ENCODE measurements around the gene MFAP3.

The MFAP3 gene

DNA sequence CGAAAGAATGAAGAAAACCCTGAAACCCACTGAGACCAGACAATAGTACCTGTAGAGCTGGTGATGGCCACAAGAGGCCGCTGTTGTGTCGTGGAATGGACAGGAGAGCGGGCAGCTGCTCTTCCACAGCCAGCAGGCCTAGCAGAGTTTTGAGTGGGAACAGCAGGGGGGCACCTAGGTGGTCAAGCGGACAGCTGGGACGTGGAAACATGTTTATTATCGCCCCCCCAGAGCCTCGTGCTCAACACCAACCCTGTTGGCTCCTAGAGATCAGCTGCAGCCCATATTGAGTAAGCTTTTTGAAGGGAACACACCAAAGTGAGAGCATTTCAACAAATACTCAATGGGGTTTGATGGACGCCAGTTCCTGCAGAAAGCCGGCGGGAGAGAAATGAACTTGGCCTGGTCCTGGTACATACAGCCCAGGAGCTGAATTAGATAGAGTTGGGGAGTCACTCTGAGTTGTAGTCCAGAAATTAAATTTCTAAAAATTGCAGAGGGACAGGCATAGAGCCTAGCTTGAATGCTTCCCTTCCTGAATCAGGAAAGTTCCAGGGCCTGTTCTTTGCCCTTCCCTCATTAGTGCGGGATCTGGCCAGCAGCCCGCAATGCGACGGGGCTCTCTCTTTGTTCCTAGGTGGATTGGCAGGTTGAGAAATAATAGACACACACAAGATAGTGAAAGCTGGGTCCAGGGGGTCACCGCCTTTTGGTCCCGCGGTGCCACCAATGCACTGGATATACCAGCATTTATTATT, 33.8 kb downstream of the MFAP3 start:
- ATAC-seq, result peak; percentile 100
- no peak for TF ChIP-seq ZC3H10 (CRISPR knock-in tag; IDR thresholded peaks at IDR 0.05)
- no peak for TF ChIP-seq SNAI2 (CRISPR knock-in tag; IDR thresholded peaks at IDR 0.05)
- TF ChIP-seq ZFP3 (CRISPR knock-in tag; IDR thresholded peaks at IDR 0.05), result no peak
- TF ChIP-seq CSDC2 (CRISPR knock-in tag; IDR thresholded peaks at IDR 0.05), result no peak
- no peak for TF ChIP-seq ZNF8 (CRISPR knock-in tag; IDR thresholded peaks at IDR 0.05)
- no peak for TF ChIP-seq ZNF565 (CRISPR knock-in tag; conservative IDR thresholded peaks at IDR 0.05; ENCODE audit: low read depth)
- TF ChIP-seq RARB (CRISPR knock-in tag; IDR thresholded peaks at IDR 0.05), result no peak

DNA sequence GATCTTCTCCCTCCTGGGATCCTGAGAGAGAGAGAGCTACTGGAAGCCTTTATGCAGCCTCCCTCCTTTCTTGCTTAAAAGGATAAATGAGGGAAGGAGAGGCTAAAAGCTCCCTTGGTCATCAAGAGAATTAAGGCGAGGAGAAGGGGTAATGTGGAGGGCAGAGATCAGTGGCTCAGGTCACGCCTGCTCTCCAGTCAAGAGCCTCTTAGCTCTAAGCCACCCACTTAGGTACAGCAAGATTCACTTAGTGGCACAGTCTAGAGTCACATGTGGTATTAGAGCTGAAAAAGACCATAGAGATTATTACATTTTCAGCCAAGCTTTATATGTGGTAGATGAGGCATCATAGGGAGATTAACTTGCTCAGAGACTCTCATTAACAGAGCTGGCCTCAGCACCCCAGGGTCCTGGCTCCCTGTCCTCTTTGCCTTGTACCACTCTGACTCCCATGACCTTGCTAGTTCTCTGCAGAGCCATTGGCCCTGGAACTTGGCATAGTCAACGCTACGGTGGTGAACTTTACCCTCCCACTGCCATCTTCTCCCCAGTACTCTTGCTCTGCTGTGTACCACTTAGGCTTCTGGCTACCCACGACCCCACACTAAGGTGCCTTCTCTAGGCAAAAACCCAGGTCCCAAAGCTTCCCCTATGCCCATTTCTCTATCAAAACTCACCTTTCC, 37.6 kb downstream of the MFAP3 start:
- no peak for TF ChIP-seq ISL1 (CRISPR knock-in tag; IDR thresholded peaks at IDR 0.05)
- no peak for TF ChIP-seq ARNTL (CRISPR knock-in tag; IDR thresholded peaks at IDR 0.05; ENCODE audit: borderline replicate concordance, low read depth)
- no peak for TF ChIP-seq PPARA (CRISPR knock-in tag; IDR thresholded peaks at IDR 0.05; ENCODE audit: borderline replicate concordance)
- no peak for TF ChIP-seq POU6F1 (CRISPR knock-in tag; IDR thresholded peaks at IDR 0.05; ENCODE audit: borderline replicate concordance, low read depth)
- no peak for ATAC-seq

DNA sequence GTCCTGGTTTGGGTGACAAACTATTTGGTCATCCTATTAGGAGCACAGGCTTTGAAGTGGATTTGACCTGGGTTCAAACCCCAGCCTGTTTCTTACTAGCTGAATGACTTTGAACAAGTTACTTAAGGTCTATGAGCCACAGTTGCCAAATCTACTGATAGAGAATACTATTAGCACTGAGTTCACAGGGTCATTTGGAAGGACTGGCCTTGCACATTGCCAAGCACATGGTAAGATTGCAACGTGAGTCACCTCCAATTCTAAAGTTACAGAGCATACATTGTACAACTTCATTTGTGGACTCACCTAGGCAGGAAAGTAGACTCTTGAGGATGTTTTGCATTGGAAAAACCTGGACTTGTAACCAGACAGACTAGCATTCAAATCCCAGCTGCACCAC, 38.9 kb downstream of the MFAP3 start:
- TF ChIP-seq CSDC2 (CRISPR knock-in tag; IDR thresholded peaks at IDR 0.05) (no peak), RARB (CRISPR knock-in tag; IDR thresholded peaks at IDR 0.05) (no peak), GLIS3 (CRISPR knock-in tag; IDR thresholded peaks at IDR 0.05) (no peak), POU6F1 (CRISPR knock-in tag; IDR thresholded peaks at IDR 0.05; ENCODE audit: borderline replicate concordance, low read depth) (no peak), ZNF70 (CRISPR knock-in tag; IDR thresholded peaks at IDR 0.05) (no peak), PATZ1 (CRISPR knock-in tag; IDR thresholded peaks at IDR 0.05; ENCODE audit: borderline replicate concordance) (no peak), TCF4 (CRISPR knock-in tag; IDR thresholded peaks at IDR 0.05; ENCODE audit: borderline replicate concordance) (no peak), ARNTL (CRISPR knock-in tag; IDR thresholded peaks at IDR 0.05; ENCODE audit: borderline replicate concordance, low read depth) (no peak), SNAI2 (CRISPR knock-in tag; IDR thresholded peaks at IDR 0.05) (no peak), ZNF565 (CRISPR knock-in tag; conservative IDR thresholded peaks at IDR 0.05; ENCODE audit: low read depth) (no peak)
- TF ChIP-seq, protein P1, sequence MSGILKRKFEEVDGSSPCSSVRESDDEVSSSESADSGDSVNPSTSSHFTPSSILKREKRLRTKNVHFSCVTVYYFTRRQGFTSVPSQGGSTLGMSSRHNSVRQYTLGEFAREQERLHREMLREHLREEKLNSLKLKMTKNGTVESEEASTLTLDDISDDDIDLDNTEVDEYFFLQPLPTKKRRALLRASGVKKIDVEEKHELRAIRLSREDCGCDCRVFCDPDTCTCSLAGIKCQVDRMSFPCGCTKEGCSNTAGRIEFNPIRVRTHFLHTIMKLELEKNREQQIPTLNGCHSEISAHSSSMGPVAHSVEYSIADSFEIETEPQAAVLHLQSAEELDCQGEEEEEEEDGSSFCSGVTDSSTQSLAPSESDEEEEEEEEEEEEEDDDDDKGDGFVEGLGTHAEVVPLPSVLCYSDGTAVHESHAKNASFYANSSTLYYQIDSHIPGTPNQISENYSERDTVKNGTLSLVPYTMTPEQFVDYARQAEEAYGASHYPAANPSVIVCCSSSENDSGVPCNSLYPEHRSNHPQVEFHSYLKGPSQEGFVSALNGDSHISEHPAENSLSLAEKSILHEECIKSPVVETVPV (CRISPR knock-in tag; IDR thresholded peaks at IDR 0.05), result no peak
- peak; percentile 53; the same call in 2 of the 3 replicates for ATAC-seq

DNA sequence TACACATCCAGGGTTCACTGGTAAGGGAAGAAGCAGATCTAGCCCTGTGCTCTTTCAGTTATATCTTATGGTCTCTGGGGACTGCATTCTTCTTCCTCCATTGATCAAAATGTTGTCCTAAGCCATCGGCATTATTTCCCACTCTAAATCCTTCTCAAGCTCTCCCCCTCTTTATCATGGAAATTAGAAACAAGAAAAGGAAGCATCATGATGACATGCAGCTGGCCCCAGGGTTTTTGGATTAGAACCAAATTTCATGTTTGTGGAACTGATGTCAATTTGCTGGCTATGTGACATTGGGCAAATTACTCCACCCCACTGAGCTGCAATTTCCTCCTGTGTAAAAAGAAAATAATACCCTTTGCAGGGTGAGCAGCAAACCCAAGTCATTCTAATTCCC, 39.5 kb downstream of the MFAP3 start:
- TF ChIP-seq GLIS3 (CRISPR knock-in tag; IDR thresholded peaks at IDR 0.05), result no peak
- no peak for TF ChIP-seq ZNF8 (CRISPR knock-in tag; IDR thresholded peaks at IDR 0.05)
- TF ChIP-seq TOX (CRISPR knock-in tag; IDR thresholded peaks at IDR 0.05; ENCODE audit: borderline replicate concordance), result no peak
- TF ChIP-seq ZNF565 (CRISPR knock-in tag; conservative IDR thresholded peaks at IDR 0.05; ENCODE audit: low read depth), result no peak
- TF ChIP-seq POU6F1 (CRISPR knock-in tag; IDR thresholded peaks at IDR 0.05; ENCODE audit: borderline replicate concordance, low read depth), result no peak
- TF ChIP-seq OSR1 (CRISPR knock-in tag; IDR thresholded peaks at IDR 0.05), result no peak
- ATAC-seq, result no peak
